Endothelial cell of umbilical vein (primary cell): Measurements from ENCODE around the gene RYR3. TPM values are rescaled to one million over a fixed set of nuclear protein-coding genes. Genes with fewer than 3 reads are reported as not detected.

ENCODE experiments used
- BruUV-seq: library from RNA; stranded (reverse); fragments of 400-500 nt; replicated peaks from 2 replicates; lab custom pipeline; 2021; lab: Mats Ljungman, UMichigan
- CTCF ChIA-PET: fragments of 300-600, 350-600 bp; sonication (Branson Sonifier 250); formaldehyde crosslinking; loops from one replicate; lab custom pipeline; 2021; ENCODE audit warnings: antibody characterized with exemption, inconsistent platforms; lab: Charles Lee
- POLR2A ChIA-PET: fragments of 300-600, 350-600 bp; sonication (Branson Sonifier 250); formaldehyde crosslinking; loops from one replicate; lab custom pipeline; 2021; ENCODE audit warnings: antibody characterized with exemption, inconsistent platforms; lab: Charles Lee
- DNase-seq: peaks from one replicate; pipeline ENCODE4 v3.0.0-alpha.2; 2011; ENCODE audit warnings: low read depth, low spot score
- FAIRE-seq: peaks from 2 replicates; lab custom pipeline; 2011; peaks lifted over from hg19 to GRCh38; lab: Jason Lieb, UNC
- H2AFZ ChIP-seq: 2 replicates; pipeline ENCODE4 v1.6.0; 2012; ENCODE audit warnings: low read depth, low read length, control low read depth, inconsistent platforms
- H3K27ac ChIP-seq: 2 replicates; pipeline ENCODE4 v1.5.1; 2011; ENCODE audit warnings: low read depth, mild to moderate bottlenecking, control low read depth, low read length, moderate library complexity; ENCODE audit not compliant: insufficient read depth
- H3K27me3 ChIP-seq, 2 experiments: 2 replicates each; pipeline versions ENCODE4 v1.6.0 to v1.6.1; 2011; ENCODE audit warnings: low read length in 2 of 2, mixed read lengths in 1 of 2; ENCODE audit not compliant: control insufficient read depth in 2 of 2, insufficient read depth in 2 of 2
- H3K36me3 ChIP-seq, 2 experiments: 2 replicates in 1 of 2; 3 replicates in 1 of 2; pipeline ENCODE4 v1.5.1; 2011; ENCODE audit warnings: low read length in 2 of 2, mild to moderate bottlenecking in 1 of 2, moderate library complexity in 1 of 2; ENCODE audit not compliant: control insufficient read depth in 2 of 2, insufficient read depth in 2 of 2; ENCODE audit errors: extremely low read depth in 1 of 2
- H3K4me1 ChIP-seq: 3 replicates; pipeline ENCODE4 v1.5.1; 2011; ENCODE audit warnings: mild to moderate bottlenecking, low read length; ENCODE audit not compliant: control insufficient read depth, insufficient read depth; ENCODE audit errors: extremely low read depth
- H3K4me2 ChIP-seq: 2 replicates; pipeline ENCODE4 v1.6.1; 2011; ENCODE audit warnings: low read length, control low read depth, mixed read lengths; ENCODE audit not compliant: insufficient read depth
- H3K4me3 ChIP-seq, 3 experiments: fragments of 200-600 bp in 1 of 3; sonication (generic), shearing (Covaris generic) in 1 of 3; replicated peaks in 1 of 3; 2 replicates each; pipeline ENCODE4 v1.5.1; 2011 to 2016; ENCODE audit warnings: control low read depth in 3 of 3, low read length in 3 of 3, mild to moderate bottlenecking in 2 of 3, inconsistent platforms in 1 of 3, low read depth in 1 of 3, moderate library complexity in 1 of 3; ENCODE audit not compliant: insufficient read depth in 1 of 3
- H3K79me2 ChIP-seq: 2 replicates; pipeline ENCODE4 v1.6.0; 2012; ENCODE audit warnings: low read length, inconsistent platforms; ENCODE audit not compliant: control insufficient read depth, insufficient read depth
- H3K9ac ChIP-seq: replicated peaks from 2 replicates; pipeline ENCODE3; 2011; ENCODE audit warnings: low read length, control low read depth; ENCODE audit not compliant: insufficient read depth; ENCODE audit errors: extremely low read depth
- H3K9me1 ChIP-seq: replicated peaks from 3 replicates; pipeline ENCODE4 v1.6.0; 2011; ENCODE audit warnings: mild to moderate bottlenecking, low read length; ENCODE audit not compliant: control insufficient read depth, insufficient read depth; ENCODE audit errors: extremely low read depth
- H3K9me3 ChIP-seq: replicated peaks from 2 replicates; pipeline ENCODE4 v1.5.1; 2012; ENCODE audit warnings: low read length, inconsistent platforms; ENCODE audit not compliant: control insufficient read depth, insufficient read depth
- H4K20me1 ChIP-seq: replicated peaks from 2 replicates; pipeline ENCODE3; 2011; ENCODE audit warnings: mild to moderate bottlenecking, low read length; ENCODE audit not compliant: control insufficient read depth, insufficient read depth; ENCODE audit errors: extremely low read depth
- EZH2 ChIP-seq: IDR thresholded peaks from 2 replicates; pipeline ENCODE4 v1.6.1; 2012; ENCODE audit warnings: borderline replicate concordance, low read depth, mild to moderate bottlenecking, moderate library complexity, low read length, inconsistent platforms; ENCODE audit not compliant: severe bottlenecking
- FOS ChIP-seq: IDR thresholded peaks from 2 replicates; pipeline ENCODE4 v1.6.1; 2011; ENCODE audit warnings: mild to moderate bottlenecking, low read length, moderate library complexity, borderline replicate concordance; ENCODE audit not compliant: insufficient read depth
- GATA2 ChIP-seq: IDR thresholded peaks from 2 replicates; pipeline ENCODE4 v1.7.0; 2011; ENCODE audit warnings: low read depth, mild to moderate bottlenecking, moderate library complexity, mixed read lengths, low read length; ENCODE audit not compliant: insufficient read length, insufficient read depth
- JUN ChIP-seq: IDR thresholded peaks from 2 replicates; pipeline ENCODE4 v1.6.1; 2011; ENCODE audit warnings: borderline replicate concordance, low read depth; ENCODE audit not compliant: insufficient read length, insufficient read depth
- MYC ChIP-seq: IDR thresholded peaks from one replicate; pipeline ENCODE4 v1.6.1; 2011; ENCODE audit warnings: mild to moderate bottlenecking, low read depth, low read length
- POLR2A ChIP-seq: IDR thresholded peaks from 2 replicates; pipeline ENCODE4 v1.6.1; 2012; ENCODE audit warnings: low read depth, mild to moderate bottlenecking, control low read depth, low read length
- POLR2AphosphoS5 ChIP-seq: IDR thresholded peaks from 2 replicates; pipeline ENCODE4 v1.6.1; 2012; ENCODE audit warnings: low read depth, mild to moderate bottlenecking, control low read depth, low read length, moderate library complexity; ENCODE audit not compliant: insufficient read depth
- dilution Hi-C: fragments of 300-500 bp; cut with MboI; formaldehyde crosslinking; loops from one replicate; pipeline ENCODE4 v1.15.0; 2019; ENCODE audit warnings: low sequenced_read_pairs; ENCODE audit not compliant: extremely low pct_ligation_motif_present
- intact Hi-C: fragments of 100-400 bp; cut with micrococcal nuclease; formaldehyde crosslinking; loops from one replicate; pipeline ENCODE4 v1.10.0; 2022
- polyA plus RNA-seq, 4 experiments: library from polyadenylated mRNA; depleted of rRNA in 3 of 4; stranded (reverse) in 3 of 4; unstranded in 1 of 4; fragments of >200 nt; gene quantifications; 2 replicates each; pipeline versions ENCODE4 v1.2.1 to v1.2.3, GENCODE V29; 2011 to 2012; ENCODE audit warnings: missing spikeins in 1 of 4
- total RNA-seq: library from RNA; stranded (reverse); gene quantifications from 2 replicates; pipeline ENCODE4 v1.2.3, GENCODE V29; 2021
- TF ChIP-seq, protein P1 (sequence below), 2 donors: IDR thresholded peaks; 1 replicate in 1 of 2; 2 replicates in 1 of 2; pipeline ENCODE4 v1.5.1; 2011; ENCODE audit warnings: low read length in 2 of 2, mild to moderate bottlenecking in 2 of 2, moderate library complexity in 2 of 2, control low read depth in 1 of 2, inconsistent platforms in 1 of 2, low read depth in 1 of 2; ENCODE audit not compliant: insufficient read depth in 1 of 2; ENCODE audit errors: extremely low read depth in 1 of 2
- TF ChIP-seq, protein P2 (sequence below): IDR thresholded peaks from 2 replicates; pipeline ENCODE4 v1.6.1; 2011; ENCODE audit not compliant: insufficient read depth, insufficient read length

The RYR3 gene
- total and polyA plus RNA-seq, 2 donors (not counting 3 experiments of a cell fraction or from before 2014, with no cell fraction given) = not detected

GRCh38 chr15:33395846-33396245, 85.1 kb downstream of the RYR3 start:
- Histone ChIP-seq H3K4me2 (no peak overlapping the region), H3K9me3 (no peaks in the 10 kb centered on the region), H3K9me1 (no peaks in the 10 kb centered on the region), H4K20me1 (no peaks in the 10 kb centered on the region), H3K4me3 (no peak overlapping the region), H3K79me2 (no peaks in the 10 kb centered on the region), H3K27me3 (no peaks in the 10 kb centered on the region), H3K27ac (no peak overlapping the region), H2AFZ (no peak overlapping the region), H3K9ac (no peak overlapping the region), H3K36me3 (no peaks in the 10 kb centered on the region), H3K4me1 (no peaks in the 10 kb centered on the region)
- TF ChIP-seq GATA2 (no peak), FOS (no peak), MYC (no peak), POLR2AphosphoS5 (no peak), JUN (no peak), POLR2A (no peak), EZH2 (no peak)
- TF ChIP-seq, protein P1, sequence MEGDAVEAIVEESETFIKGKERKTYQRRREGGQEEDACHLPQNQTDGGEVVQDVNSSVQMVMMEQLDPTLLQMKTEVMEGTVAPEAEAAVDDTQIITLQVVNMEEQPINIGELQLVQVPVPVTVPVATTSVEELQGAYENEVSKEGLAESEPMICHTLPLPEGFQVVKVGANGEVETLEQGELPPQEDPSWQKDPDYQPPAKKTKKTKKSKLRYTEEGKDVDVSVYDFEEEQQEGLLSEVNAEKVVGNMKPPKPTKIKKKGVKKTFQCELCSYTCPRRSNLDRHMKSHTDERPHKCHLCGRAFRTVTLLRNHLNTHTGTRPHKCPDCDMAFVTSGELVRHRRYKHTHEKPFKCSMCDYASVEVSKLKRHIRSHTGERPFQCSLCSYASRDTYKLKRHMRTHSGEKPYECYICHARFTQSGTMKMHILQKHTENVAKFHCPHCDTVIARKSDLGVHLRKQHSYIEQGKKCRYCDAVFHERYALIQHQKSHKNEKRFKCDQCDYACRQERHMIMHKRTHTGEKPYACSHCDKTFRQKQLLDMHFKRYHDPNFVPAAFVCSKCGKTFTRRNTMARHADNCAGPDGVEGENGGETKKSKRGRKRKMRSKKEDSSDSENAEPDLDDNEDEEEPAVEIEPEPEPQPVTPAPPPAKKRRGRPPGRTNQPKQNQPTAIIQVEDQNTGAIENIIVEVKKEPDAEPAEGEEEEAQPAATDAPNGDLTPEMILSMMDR (IDR thresholded peaks at IDR 0.05; ENCODE audit: extremely low read depth in 1 of 2, insufficient read depth in 1 of 2, low read depth in 1 of 2, low read length in 2 of 2) = no peak
- TF ChIP-seq, protein P2, sequence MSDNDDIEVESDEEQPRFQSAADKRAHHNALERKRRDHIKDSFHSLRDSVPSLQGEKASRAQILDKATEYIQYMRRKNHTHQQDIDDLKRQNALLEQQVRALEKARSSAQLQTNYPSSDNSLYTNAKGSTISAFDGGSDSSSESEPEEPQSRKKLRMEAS = no peak
- ChIA-PET CTCF (no interaction called here), POLR2A (no interaction called here)
- intact Hi-C loops = no loop called here
- dilution Hi-C loops = no loop called here
- DNase-seq = no peak
- no peak for FAIRE-seq
- no TSS peak for BruUV-seq
